K562 (cell line): ENCODE results near the gene YOD1. TPM values are rescaled to one million over a fixed set of nuclear protein-coding genes. Genes with fewer than 3 reads are reported as not detected.

Experiments
- ATAC-seq: fragments of 200-7000 bp; cut with Tn5 transposase; 3 replicates; pipeline ENCODE4 v1.9.1; 2020; ENCODE audit warnings: moderate library complexity
- BruUV-seq: library from RNA; stranded (reverse); fragments of 400-500 nt; replicated peaks from 2 replicates; lab custom pipeline; 2021; lab: Mats Ljungman, UMichigan
- CTCF ChIA-PET: fragments of 300-600 bp; formaldehyde crosslinking; extraction: SDS; loops from one replicate; lab custom pipeline; 2021; ENCODE audit warnings: low intra/inter-chr PET ratio; lab: Yijun Ruan, JAX
- POLR2A ChIA-PET: fragments of 300-600, 350-650 bp; sonication (Branson Sonifier 250); formaldehyde crosslinking; extraction: SDS; loops from one replicate; lab custom pipeline; 2021; ENCODE audit warnings: antibody characterized with exemption, inconsistent platforms; lab: Yijun Ruan, JAX
- DNase-seq, 4 experiments: peaks; one replicate each; pipeline versions ENCODE4 v3.0.0 to v3.0.0-alpha.2; 2011 to 2018; ENCODE audit warnings: low spot score in 3 of 4, mixed read lengths in 3 of 4; ENCODE audit errors: extremely low read depth in 1 of 4
- FAIRE-seq: peaks from 2 replicates; lab custom pipeline; 2011; peaks lifted over from hg19 to GRCh38; lab: Jason Lieb, UNC
- H2AFZ ChIP-seq: 2 replicates; pipeline ENCODE4 v1.6.0; 2011; ENCODE audit warnings: low read depth, low read length, control low read depth, inconsistent platforms
- H3K27ac ChIP-seq: fragments of 200-600 bp; 3 replicates; pipeline ENCODE4 v1.8.0; 2011; ENCODE audit warnings: low read depth, mild to moderate bottlenecking, control low read depth, inconsistent platforms, low read length, moderate library complexity, mixed read lengths; ENCODE audit errors: extremely low read depth
- H3K27me3 ChIP-seq, 2 experiments: fragments of 300-600 bp in 1 of 2; 2 replicates in 1 of 2; 3 replicates in 1 of 2; pipeline versions ENCODE4 v1.6.0 to v1.8.0; 2011; ENCODE audit warnings: inconsistent platforms in 2 of 2, low read length in 2 of 2, mild to moderate bottlenecking in 1 of 2, mixed read lengths in 1 of 2, moderate library complexity in 1 of 2; ENCODE audit not compliant: control insufficient read depth in 2 of 2, insufficient read depth in 2 of 2
- H3K36me3 ChIP-seq: fragments of 300-600 bp; 3 replicates; pipeline ENCODE4 v1.8.0; 2011; ENCODE audit warnings: mild to moderate bottlenecking, low read length, inconsistent platforms; ENCODE audit not compliant: control insufficient read depth, insufficient read depth
- H3K4me1 ChIP-seq, 2 experiments: fragments of 200-600 bp in 1 of 2; replicated peaks in 1 of 2; 2 replicates in 1 of 2; 3 replicates in 1 of 2; pipeline versions ENCODE4 v1.5.1 to v1.8.0; 2011; ENCODE audit warnings: inconsistent platforms in 2 of 2, low read length in 2 of 2, mild to moderate bottlenecking in 1 of 2, mixed read lengths in 1 of 2, moderate library complexity in 1 of 2; ENCODE audit not compliant: control insufficient read depth in 2 of 2, insufficient read depth in 2 of 2
- H3K4me2 ChIP-seq: 2 replicates; pipeline ENCODE4 v1.6.1; 2011; ENCODE audit warnings: low read length, control low read depth, inconsistent platforms, mixed read lengths; ENCODE audit not compliant: insufficient read depth
- H3K4me3 ChIP-seq: fragments of 200-600 bp; sonication (generic), shearing (Covaris generic); 2 replicates; pipeline ENCODE4 v1.5.1; 2016; ENCODE audit warnings: control low read depth, inconsistent platforms
- H3K79me2 ChIP-seq: fragments of 200-600 bp; 3 replicates; pipeline ENCODE4 v1.8.0; 2011; ENCODE audit warnings: low read length, inconsistent platforms; ENCODE audit not compliant: control insufficient read depth, insufficient read depth
- H3K9ac ChIP-seq, 2 experiments: 2 replicates each; pipeline versions ENCODE4 v1.6.0 to v1.6.1; 2011; ENCODE audit warnings: low read depth in 2 of 2, low read length in 2 of 2, control low read depth in 1 of 2, inconsistent platforms in 1 of 2, mild to moderate bottlenecking in 1 of 2, mixed read lengths in 1 of 2; ENCODE audit not compliant: insufficient read depth in 1 of 2
- H3K9me1 ChIP-seq: one replicate; pipeline ENCODE4 v1.6.0; 2011; ENCODE audit warnings: inconsistent platforms, mild to moderate bottlenecking, low read length, moderate library complexity; ENCODE audit not compliant: control insufficient read depth, insufficient read depth
- H3K9me3 ChIP-seq: replicated peaks from 2 replicates; pipeline ENCODE4 v1.5.1; 2011; ENCODE audit warnings: low read depth, low read length, inconsistent platforms; ENCODE audit not compliant: control insufficient read depth, insufficient read depth
- H4K20me1 ChIP-seq: replicated peaks from 2 replicates; pipeline ENCODE4 v1.6.1; 2011; ENCODE audit warnings: low read length, inconsistent platforms, mixed read lengths; ENCODE audit not compliant: control insufficient read depth, insufficient read depth
- ELF4 ChIP-seq: fragments of 450-650 bp; formaldehyde crosslinking; IDR thresholded peaks from 2 replicates; pipeline ENCODE4 v1.4.0; 2022; ENCODE audit warnings: missing genetic modification characterization
- FIP1L1 ChIP-seq: fragments of 200-400 bp; formaldehyde crosslinking; IDR thresholded peaks from 2 replicates; pipeline ENCODE4 v1.6.1; 2018; ENCODE audit warnings: mild to moderate bottlenecking, low read depth, low read length; ENCODE audit not compliant: poor library complexity, severe bottlenecking
- GABPB1 ChIP-seq: sonication (generic); formaldehyde crosslinking; IDR thresholded peaks from 2 replicates; pipeline ENCODE4 v1.8.0; 2022; ENCODE audit warnings: mild to moderate bottlenecking, missing genetic modification reagents
- HCFC1 ChIP-seq: IDR thresholded peaks from 2 replicates; pipeline ENCODE4 v1.6.1; 2012; ENCODE audit warnings: low read depth, low read length, improper control_type of control experiment
- KAT7 ChIP-seq: sonication (generic); formaldehyde crosslinking; IDR thresholded peaks from 2 replicates; pipeline ENCODE4 v1.8.0; 2022; ENCODE audit warnings: missing genetic modification reagents, mild to moderate bottlenecking, borderline replicate concordance
- KLF10 ChIP-seq: fragments of 250-450 bp; sonication (Bioruptor Pico); IDR thresholded peaks from 2 replicates; pipeline ENCODE4 v1.6.1; 2021; ENCODE audit warnings: matching md5 sums
- SFPQ ChIP-seq: fragments of 200-400 bp; formaldehyde crosslinking; IDR thresholded peaks from 2 replicates; pipeline ENCODE4 v1.6.1; 2017; ENCODE audit warnings: mild to moderate bottlenecking, low read depth, low read length, moderate library complexity
- SREBF2 ChIP-seq: sonication (generic); formaldehyde crosslinking; IDR thresholded peaks from 2 replicates; pipeline ENCODE4 v1.4.0; 2020; ENCODE audit warnings: mild to moderate bottlenecking, missing genetic modification reagents
- ZKSCAN8 ChIP-seq: fragments of 200-800 bp; sonication (Bioruptor generic); IDR thresholded peaks from 2 replicates; pipeline ENCODE4 v1.6.1; 2016; ENCODE audit warnings: missing genetic modification characterization, missing compliant biosample characterization
- WGBS: fragments of 100-300 bp; shearing (Covaris generic); methylation state at CpG from one replicate; pipeline ENCODE4 v1.1.6; 2016; ENCODE audit warnings: low coverage, mixed read lengths; ENCODE audit not compliant: insufficient coverage; ENCODE audit errors: missing lambda C conversion rate; 5-methylcytosine and 5-hydroxymethylcytosine counted together
- in situ Hi-C: fragments of 300-500 bp; cut with MboI; formaldehyde crosslinking; loops from 4 replicates; pipeline ENCODE4 v1.15.0; 2018; ENCODE audit warnings: inconsistent platforms, mixed read lengths
- intact Hi-C: fragments of 100-400 bp; cut with micrococcal nuclease; formaldehyde crosslinking; loops from 2 replicates; pipeline ENCODE4 v1.14.2; 2022
- polyA plus RNA-seq, 8 experiments: library from polyadenylated mRNA; depleted of rRNA in 4 of 8; stranded (reverse) in 5 of 8; unstranded in 3 of 8; fragments of >200 nt; fragmentation: Nextera tagmentation in 2 of 8; fragmentation: Illumina TruSeq in 1 of 8; extraction: Ambion mirVana in 2 of 8; extraction: Trizol in 1 of 8; gene quantifications; 2 replicates each; pipeline versions ENCODE4 v1.2.1 to v1.2.3, GENCODE V29; 2011 to 2014; ENCODE audit warnings: inconsistent platforms in 1 of 8, missing spikeins in 1 of 8
- total RNA-seq, 7 experiments: library from RNA; depleted of rRNA in 6 of 7; stranded (reverse); fragments of >200 nt in 6 of 7; fragmentation: Illumina TruSeq in 2 of 7; extraction: Trizol in 2 of 7; gene quantifications; 2 replicates each; pipeline versions ENCODE4 v1.2.1 to v1.2.3, GENCODE V29; 2011 to 2021; ENCODE audit warnings: low replicate concordance in 1 of 7
- TF ChIP-seq, protein P1 (sequence below), 2 experiments: fragments of 450-650 bp in 1 of 2; sonication (generic) in 1 of 2; formaldehyde crosslinking; conservative IDR thresholded peaks; 2 replicates each; pipeline versions ENCODE4 v1.4.0 to v1.8.1; 2020 to 2022; ENCODE audit warnings: mild to moderate bottlenecking in 1 of 2, missing genetic modification reagents in 1 of 2
- TF ChIP-seq, protein P2 (sequence below): fragments of 450-650 bp; IDR thresholded peaks from 2 replicates; pipeline ENCODE4 v1.6.1; 2018; ENCODE audit not compliant: partially characterized antibody

YOD1 gene
- total and polyA plus RNA-seq, 9 of the 15 experiments (the other 6 are each of a cell fraction or from before 2014, with no cell fraction given) = 18.2 to 78.1 (median 46.9) TPM

- intact Hi-C loops (loop anchor here (10.0 kb wide), 2 partner anchors 257 to 597 kb away; partner anchors contain the start of gene IKBKE), in situ Hi-C loops (loop anchor here (10.0 kb wide), 1 partner anchor 137 kb away; no protein-coding TSS in a partner anchor)
- 82% methylated on average over 6 of the region's 6 CpGs for WGBS
- no peak overlapping the region for H2AFZ ChIP-seq
- DNase-seq (no peak), FAIRE-seq (no peak), ATAC-seq (no peak)
- H3K27me3 ChIP-seq = no peaks in the 10 kb centered on the region
- no TSS peak for BruUV-seq
- TF ChIP-seq HCFC1 (no peak), SREBF2 (CRISPR knock-in tag) (no peak), SFPQ (no peak), KAT7 (CRISPR knock-in tag) (no peak), GABPB1 (CRISPR knock-in tag) (no peak), ELF4 (CRISPR knock-in tag) (no peak), KLF10 (CRISPR knock-in tag) (no peak), ZKSCAN8 (CRISPR knock-in tag) (no peak), FIP1L1 (no peak)
- TF ChIP-seq, protein P1, sequence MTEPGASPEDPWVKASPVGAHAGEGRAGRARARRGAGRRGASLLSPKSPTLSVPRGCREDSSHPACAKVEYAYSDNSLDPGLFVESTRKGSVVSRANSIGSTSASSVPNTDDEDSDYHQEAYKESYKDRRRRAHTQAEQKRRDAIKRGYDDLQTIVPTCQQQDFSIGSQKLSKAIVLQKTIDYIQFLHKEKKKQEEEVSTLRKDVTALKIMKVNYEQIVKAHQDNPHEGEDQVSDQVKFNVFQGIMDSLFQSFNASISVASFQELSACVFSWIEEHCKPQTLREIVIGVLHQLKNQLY (CRISPR knock-in tag; conservative IDR thresholded peaks at IDR 0.05) = no peak
- TF ChIP-seq, protein P2, sequence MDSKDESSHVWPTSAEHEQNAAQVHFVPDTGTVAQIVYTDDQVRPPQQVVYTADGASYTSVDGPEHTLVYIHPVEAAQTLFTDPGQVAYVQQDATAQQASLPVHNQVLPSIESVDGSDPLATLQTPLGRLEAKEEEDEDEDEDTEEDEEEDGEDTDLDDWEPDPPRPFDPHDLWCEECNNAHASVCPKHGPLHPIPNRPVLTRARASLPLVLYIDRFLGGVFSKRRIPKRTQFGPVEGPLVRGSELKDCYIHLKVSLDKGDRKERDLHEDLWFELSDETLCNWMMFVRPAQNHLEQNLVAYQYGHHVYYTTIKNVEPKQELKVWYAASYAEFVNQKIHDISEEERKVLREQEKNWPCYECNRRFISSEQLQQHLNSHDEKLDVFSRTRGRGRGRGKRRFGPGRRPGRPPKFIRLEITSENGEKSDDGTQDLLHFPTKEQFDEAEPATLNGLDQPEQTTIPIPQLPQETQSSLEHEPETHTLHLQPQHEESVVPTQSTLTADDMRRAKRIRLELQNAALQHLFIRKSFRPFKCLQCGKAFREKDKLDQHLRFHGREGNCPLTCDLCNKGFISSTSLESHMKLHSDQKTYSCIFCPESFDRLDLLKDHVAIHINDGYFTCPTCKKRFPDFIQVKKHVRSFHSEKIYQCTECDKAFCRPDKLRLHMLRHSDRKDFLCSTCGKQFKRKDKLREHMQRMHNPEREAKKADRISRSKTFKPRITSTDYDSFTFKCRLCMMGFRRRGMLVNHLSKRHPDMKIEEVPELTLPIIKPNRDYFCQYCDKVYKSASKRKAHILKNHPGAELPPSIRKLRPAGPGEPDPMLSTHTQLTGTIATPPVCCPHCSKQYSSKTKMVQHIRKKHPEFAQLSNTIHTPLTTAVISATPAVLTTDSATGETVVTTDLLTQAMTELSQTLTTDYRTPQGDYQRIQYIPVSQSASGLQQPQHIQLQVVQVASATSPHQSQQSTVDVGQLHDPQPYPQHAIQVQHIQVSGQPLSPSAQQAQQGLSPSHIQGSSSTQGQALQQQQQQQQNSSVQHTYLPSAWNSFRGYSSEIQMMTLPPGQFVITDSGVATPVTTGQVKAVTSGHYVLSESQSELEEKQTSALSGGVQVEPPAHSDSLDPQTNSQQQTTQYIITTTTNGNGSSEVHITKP = no peak
- H4K20me1 ChIP-seq = no peaks in the 10 kb centered on the region
- H3K79me2 ChIP-seq = no peaks in the 10 kb centered on the region
- POLR2A ChIA-PET = interaction anchor here (1.0 to 1.8 kb wide), 4 partner anchors 11 to 19 kb away, joined by 3 to 9 read pairs (median 3); partner anchors contain the start of gene PFKFB2
- no peaks in the 10 kb centered on the region for H3K9me3 ChIP-seq
- H3K4me1 ChIP-seq = peaks cover 0 to under 1% of the 10 kb centered on the region in 2 experiments; a peak in 1 of 5 replicates
- CTCF ChIA-PET = interaction anchor here (0.7 kb wide), 1 partner anchor 257 kb away, joined by 3 read pairs; no protein-coding TSS in a partner anchor
- no peak overlapping the region for H3K4me2 ChIP-seq
- H3K27ac ChIP-seq = no peak overlapping the region
- no peaks in the 10 kb centered on the region for H3K9me1 ChIP-seq
- H3K4me3 ChIP-seq = no peak overlapping the region
- no peak overlapping the region for H3K9ac ChIP-seq
- peaks cover 56% of the 10 kb centered on the region for H3K36me3 ChIP-seq
Observed at GRCh38 chr1:207071426-207071825, 20.4 kb upstream of the YOD1 start.
